HG03575 (cell line): ENCODE data around the gene UNC45A.

ENCODE experiments used
- ATAC-seq: cut with Tn5 transposase; IDR thresholded peaks from one replicate; pipeline ENCODE4 v1.9.1; 2021; ENCODE audit not compliant: unreplicated experiment, insufficient number of reproducible peaks, low FRiP score; ENCODE audit errors: extremely low read depth

Gene UNC45A

DNA sequence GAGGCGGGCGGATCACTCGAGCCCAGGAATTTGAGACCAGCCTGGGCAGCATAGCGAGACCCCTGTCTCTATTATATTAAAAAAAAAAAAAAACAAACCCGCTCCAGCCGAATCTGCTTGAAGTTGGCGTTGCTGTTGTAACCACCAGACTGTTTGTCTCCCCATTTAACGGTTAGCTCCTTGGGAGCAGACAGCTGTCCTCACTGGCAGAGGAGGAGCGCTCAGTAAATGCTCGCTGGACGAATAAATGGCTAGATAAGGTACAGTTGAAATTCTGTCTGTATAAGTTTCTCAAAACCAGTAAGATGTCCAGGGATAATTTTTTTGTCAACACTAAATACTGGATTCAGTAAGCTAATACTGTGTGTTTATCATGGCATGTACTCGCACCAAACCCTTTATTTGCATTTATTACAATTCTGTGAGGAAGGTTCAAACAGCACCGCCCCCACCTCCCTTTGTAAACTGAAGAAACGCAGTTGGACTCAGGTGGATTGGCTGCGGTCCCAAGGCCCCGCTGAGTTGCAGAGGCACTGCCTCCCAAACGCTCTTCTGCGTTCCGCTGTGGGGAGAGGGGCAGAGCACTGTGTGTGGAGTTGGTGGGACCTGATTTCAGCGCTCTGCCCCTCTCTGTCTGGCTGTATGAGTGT lies 20.7 kb downstream of the UNC45A start:
- ATAC-seq = no peak

DNA sequence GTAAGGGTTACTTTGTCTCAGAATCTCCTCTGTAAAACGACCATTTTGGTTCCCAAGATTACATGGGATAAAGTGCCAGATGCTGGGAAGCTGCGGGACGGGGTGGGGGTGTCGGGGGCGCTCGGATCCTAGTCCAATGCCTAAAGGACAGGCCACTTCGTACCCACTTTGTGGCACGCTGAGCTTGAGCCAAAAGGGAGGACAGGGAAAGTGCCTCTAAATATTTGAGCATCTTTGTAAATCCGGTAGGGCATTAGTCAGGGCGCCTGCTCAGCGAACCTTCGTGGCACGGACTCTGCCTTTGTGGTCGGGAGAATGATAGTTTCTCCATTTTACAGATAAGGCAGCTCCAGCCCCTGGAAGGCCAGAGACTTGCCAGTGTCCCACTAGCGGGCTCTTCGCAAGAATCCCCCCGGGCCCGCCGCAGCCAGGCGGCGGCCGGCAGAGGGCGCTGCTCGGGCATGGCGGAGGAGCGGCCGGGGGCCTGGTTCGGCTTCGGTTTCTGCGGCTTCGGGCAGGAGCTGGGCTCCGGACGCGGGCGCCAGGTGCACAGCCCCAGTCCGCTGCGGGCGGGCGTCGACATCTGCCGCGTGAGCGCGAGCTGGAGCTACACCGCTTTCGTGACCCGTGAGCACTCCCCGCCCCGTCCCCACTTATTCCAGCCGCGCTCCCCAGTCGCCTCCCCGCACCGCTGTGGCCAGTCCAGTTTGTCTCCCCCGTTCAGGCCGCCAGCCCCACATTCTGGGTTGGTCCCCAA lies 21.4 kb downstream of the UNC45A start:
- no peak for ATAC-seq

DNA sequence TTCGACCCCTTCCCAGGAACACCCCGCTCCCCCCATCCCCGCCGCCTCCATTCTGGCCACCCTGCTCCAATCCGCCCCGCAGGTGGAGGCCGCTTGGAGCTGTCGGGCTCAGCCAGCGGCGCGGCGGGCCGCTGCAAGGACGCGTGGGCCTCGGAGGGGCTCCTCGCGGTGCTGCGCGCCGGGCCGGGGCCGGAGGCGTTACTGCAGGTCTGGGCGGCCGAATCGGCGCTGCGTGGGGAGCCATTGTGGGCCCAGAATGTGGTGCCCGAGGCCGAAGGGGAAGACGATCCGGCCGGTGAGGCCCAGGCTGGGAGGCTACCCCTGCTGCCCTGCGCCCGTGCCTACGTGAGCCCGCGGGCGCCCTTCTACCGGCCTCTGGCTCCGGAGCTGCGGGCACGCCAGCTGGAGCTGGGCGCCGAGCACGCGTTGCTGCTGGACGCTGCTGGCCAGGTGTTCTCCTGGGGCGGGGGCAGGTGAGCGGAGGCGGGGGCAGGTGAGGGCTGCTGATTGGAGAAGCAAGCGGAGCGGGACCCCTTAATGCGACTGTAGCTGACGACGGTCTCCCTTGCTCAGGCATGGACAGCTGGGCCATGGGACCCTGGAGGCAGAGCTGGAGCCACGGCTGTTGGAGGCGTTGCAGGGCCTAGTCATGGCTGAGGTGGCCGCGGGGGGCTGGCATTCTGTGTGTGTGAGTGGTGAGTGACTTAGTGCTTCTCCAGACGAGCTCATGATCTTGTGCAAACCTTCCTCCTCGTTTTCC lies 22.1 kb downstream of the UNC45A start:
- no peak for ATAC-seq

DNA sequence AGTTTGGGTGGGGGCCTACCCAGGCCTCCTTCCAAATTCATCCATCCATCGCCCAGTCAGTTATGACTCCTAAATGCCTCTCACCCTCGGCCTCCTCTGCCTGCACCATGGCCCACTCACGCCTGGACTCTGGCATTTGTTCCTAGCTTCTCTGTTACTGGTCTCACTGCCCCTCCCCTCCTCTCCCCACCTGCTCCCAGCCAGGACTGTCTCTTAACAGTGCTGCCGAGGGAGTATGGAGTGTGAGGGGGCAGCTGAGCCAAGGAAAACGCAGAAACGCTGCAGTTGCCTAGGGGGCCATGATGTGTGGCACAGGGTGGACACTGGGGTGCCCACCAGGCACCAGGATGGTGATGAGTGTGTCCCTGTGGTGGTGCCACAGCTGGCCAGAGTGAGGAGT lies 22.7 kb downstream of the UNC45A start:
- no peak for ATAC-seq

DNA sequence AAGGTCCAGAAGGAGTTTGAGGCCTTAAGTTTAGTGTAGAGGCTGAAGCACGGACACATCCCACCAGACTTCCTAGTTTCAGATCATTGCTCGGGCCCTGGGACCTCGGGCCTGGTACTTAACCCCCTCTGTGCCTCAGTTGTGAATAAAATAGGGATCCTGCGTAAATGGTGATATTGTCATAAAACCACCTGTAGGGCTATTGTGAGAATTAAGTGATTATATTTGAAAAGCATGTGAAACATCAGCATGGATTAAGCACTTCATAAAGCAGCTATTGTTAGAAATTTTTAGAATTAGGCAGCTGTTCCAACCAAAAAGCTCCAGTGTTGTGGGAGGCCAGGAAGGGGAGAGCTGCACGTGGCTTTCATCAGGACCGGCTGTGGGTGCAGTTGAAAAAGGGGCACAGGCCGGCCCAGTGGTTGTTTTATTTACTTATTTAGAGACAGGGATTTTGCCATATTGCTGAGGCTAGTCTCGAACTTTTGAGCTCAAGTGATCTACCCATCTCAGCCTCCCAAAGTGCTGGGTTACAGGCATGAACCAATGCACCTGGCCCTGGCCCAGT lies 24.0 kb downstream of the UNC45A start:
- no peak for ATAC-seq

DNA sequence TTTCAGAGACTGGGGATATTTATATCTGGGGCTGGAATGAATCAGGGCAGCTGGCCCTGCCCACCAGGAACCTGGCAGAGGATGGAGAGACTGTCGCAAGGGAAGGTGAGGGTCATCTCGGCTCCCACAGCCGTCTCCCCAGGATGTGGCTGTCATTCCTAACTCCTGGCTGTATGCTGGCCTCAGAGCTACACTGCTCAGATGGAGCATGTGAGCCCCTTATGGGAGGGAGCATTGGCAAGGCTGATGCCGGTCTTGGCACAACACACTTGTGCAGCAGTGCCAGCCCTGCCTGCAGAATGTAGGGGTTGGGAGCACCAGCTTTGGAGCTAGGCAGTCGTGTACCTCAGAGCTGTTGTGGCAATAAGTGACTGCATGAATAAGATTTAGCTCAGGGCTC lies 24.8 kb downstream of the UNC45A start:
- no peak for ATAC-seq

DNA sequence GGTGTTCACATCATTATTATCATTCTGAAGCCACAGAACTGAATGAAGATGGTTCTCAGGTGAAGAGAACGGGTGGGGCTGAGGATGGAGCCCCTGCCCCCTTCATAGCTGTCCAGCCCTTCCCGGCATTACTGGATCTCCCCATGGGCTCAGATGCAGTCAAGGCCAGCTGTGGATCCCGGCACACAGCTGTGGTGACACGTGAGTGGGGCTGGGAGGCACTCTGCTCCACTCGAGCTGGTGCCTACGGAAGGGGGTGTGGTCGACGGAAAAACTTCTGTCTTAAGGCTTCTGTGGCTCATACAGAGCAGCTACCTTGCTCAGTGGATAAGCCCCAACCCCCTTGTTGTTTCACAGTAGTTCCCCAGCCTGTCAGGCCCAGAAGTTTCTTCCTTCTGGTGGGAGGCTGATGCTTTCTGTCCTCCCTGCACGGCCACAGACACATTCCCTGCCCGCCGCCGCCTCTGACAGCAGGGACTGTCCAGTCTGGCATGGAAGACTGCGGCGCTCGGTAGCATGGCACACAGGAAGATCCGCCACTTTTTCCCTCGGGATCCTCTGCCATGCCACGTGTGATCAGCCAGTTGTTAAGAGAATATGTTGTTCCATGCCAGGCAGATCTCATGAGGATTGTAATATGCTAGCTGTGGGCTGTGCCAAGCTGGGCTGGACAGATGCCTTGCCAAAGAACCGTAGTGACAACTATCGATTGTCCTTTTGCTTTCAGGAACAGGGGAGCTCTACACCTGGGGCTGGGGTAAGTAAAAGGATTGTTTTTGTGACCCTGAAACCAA lies 25.4 kb downstream of the UNC45A start:
- ATAC-seq = no peak

DNA sequence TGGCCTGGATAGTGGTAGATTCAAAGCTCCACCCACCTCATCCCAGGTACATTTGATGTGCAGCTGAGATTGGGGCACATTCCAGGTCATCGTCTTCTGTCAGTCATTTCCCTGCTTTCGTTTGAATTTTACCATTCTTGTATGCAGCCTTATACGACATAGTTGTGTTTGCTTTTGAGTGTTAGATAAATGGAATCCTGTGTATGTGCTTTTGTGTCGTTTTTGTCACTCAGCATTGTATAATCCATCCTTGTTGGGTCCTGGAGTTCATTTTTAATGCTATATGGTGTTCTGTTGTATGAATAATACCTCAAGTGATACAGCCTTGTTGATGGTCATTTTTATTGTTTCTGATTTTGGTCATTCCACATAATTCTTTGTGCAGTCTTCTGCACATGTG lies 26.9 kb downstream of the UNC45A start:
- no peak for ATAC-seq

DNA sequence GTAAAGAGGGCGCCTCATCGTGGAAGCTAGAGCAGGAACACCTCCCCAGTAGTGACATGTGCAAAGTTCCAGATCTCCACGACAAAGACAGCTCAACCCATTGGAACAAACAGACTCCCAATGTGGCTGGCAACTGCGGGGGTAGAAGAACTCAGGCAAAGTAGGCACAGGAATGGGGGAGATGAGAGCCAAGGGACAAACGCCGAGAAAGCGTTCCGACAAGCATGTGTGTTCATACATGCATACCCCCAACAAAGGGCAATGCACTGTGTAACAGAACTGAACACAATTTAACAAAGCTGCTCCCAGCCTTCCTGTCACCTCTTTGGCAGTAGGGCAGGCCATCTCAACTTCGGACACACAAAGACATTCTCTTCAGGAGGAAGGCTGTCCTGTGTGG lies 31.2 kb downstream of the UNC45A start:
- ATAC-seq = no peak

DNA sequence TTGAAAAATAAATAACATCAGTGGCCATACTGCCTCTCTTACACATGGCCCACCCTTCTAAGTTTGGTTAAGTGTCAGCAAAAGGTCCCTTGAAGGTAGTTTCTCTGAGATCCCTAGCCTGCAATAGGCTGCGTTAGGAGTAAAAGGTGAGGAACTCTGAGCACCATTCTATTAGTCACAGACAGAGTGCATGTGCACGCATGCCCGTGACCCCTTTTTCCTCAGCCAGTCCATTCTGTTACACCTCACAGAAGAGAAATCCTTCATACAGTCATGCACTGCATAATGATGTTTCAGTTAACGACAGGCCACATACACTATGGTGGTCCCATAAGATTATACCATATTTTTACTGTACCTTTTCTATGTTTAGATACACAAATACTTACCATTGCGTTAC lies 32.1 kb downstream of the UNC45A start:
- ATAC-seq = no peak

DNA sequence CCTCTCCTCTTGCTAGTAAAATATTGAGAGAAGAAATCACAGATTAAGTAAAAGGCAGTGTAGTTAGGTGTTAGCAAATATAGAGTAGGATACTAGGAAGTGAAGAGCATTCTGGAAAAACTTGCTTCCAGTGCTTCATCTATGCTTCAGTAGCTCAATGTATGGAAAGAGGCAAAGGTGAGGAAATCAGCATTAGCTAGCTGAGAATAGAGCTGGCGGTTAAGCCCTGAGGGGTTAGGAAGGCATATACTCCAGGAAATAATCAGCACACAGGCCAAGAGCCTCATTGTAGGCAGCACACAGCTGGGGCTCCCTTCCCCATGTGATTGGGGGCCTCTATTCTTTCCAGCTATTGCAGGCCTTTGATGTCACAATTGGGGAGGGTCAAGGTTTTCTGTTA lies 33.3 kb downstream of the UNC45A start:
- no peak for ATAC-seq

DNA sequence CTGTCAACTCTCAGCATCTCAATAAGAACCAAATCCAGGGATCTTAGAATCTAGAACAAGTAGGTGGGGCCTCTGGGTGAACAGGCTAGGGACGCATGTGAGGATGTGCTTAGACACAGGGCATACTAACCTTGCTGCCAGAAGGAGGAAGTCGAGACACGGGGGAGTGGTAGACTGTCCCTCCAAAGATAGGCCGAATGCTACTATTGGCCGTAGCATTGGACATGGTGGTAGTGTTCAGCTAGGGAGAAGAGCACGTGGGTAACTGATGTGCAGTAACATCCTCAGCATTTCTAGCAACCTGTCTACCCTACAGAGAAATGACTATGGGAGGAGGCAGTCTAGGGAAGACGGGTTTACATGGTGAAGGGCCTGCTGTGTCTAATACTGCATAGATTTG lies 35.2 kb downstream of the UNC45A start:
- no peak for ATAC-seq

DNA sequence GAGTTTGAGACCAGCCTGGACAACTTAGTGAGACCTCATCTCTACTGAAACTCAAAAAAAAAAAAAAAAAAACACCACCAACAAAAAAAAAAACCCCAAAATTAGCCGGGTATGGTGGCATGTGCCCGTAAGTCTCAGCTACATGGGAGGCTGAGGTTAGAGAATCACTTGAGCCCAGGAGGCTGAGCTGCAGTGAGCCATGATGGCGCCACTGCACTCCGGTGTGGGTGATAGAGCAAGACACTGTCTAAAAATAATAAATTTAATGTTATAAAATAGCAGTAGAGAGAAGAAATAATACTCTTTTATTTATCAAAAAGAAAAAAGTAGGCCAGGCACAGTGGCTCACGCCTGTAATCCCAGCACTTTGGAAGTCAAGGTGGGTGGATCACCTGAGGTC lies 37.0 kb downstream of the UNC45A start:
- ATAC-seq = no peak

DNA sequence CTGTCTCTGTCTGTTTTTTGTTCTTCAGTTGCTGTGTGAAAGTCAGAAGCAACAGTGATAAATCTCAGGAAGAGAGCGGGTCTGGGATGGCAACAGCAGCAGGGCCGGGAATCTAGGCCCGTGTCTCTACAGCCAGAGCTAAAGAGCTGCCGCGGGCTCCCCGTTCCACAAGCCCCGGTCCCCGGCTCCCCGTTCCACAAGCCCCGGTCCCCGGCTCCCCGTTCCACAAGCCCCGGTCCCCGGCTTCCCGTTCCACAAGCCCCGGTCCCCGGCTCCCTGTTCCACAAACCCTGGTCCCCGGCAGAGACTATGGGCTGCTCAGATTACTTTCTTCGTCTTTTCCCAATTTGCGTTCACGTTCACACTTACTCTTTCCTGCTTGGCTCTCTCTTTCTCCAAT lies 39.1 kb downstream of the UNC45A start:
- no peak for ATAC-seq

DNA sequence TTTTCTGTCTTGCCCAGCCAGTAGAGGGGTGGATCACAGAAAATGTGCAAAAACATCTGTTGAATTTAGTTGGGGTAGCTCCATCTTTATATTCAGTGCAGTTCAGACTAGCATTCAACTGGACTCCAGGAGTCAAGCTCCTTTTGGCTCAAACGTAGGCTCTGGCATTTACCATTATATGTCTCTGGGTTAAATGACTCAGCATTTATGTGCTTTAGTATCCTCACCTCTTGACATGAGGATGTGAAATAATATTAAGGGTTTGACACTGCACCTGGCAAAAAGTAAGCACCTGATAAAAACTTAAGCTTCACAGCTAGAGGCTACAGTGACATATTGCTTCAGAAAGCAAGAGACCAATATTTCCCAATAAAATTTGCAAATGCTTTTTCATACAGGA lies 44.5 kb downstream of the UNC45A start:
- no peak for ATAC-seq

DNA sequence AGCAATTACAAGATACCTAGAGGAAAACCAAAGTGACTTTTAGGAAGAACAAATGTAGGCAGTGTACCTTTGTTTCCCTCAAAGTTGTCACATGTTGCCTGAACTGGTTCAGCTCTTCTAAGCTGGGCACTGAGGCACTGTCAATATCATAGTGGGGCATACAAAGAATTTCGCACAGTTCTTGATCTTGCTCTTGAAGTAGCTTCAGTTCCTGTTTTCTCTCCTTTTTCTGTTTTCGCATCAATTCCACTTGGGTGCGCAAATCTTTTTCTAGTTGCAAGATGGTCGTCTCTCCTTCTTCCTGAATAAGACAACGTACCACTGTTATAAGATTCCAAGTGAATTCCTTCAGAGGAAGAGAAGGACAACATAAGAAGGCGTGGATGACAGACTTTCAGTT lies 46.6 kb downstream of the UNC45A start:
- no peak for ATAC-seq

DNA sequence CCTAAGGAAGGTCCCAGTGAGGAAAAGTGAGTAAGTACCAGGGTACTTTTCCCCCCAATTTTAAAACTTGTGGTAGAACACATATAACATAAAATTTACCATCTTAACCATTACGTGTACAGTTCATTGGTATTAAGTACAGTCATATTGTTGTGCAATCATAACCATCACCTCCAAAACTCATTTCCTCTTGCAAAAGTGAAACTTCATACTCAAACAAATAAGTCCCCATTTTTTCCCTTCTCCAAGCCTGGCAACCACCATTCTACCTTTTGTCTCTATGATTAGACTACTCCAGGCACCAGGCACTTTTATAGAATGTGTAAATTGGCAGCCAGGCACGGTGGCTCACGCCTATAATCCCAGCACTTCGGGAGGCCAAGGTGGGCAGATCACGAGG lies 47.0 kb downstream of the UNC45A start:
- ATAC-seq = no peak

DNA sequence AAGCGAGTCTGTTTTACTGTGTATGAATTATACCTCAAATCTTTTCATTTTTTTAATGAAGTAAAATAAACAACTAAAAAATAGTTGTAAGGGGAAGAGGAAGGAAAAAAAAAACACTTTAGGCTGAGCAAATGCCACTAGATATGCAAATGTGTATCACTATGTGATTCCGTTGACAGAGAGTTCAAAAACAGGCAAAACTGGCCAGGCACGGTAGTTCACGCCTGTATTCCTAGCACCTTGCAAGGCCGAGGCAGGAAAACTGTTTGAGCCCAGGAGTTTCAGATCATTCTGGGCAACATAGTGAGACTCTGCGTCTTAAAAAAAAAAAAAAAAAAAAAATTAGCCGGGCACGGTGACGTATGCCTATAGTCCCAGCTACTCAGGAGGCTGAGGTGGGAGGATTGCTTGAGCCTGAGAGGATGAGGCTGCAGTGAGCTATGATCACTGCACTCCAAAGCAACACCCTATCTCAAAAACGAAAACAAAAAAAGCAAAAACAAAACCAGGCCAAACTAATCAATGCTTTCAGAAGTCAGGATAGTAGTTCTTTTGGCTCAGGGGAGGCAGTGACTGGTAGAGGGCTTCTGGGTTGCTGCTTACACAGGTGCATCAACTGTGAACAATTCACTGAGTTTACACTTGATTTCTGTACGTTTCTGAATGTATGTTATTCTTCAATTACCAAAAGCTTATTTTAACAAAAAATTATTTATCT lies 51.9 kb downstream of the UNC45A start:
- ATAC-seq = no peak
